Subcutaneous abdominal adipose tissue (tissue), 5 donors: Measurements from ENCODE around the gene RIMBP2.

Source experiments
- H3K27ac ChIP-seq: one replicate; pipeline ENCODE4 v1.7.0; 2013; ENCODE audit warnings: low read depth, mild to moderate bottlenecking, inconsistent platforms, low read length, moderate library complexity
- H3K27me3 ChIP-seq, 5 donors: one replicate each; pipeline ENCODE4 v1.7.0; 2013; ENCODE audit warnings: low read length in 5 of 5, inconsistent platforms in 1 of 5; ENCODE audit not compliant: control insufficient read depth in 5 of 5, insufficient read depth in 4 of 5
- H3K36me3 ChIP-seq, 5 donors: one replicate each; pipeline ENCODE4 v1.7.0; 2013; ENCODE audit warnings: low read length in 5 of 5; ENCODE audit not compliant: control insufficient read depth in 5 of 5, insufficient read depth in 5 of 5
- H3K4me1 ChIP-seq, 5 donors: one replicate each; pipeline ENCODE4 v1.7.0; 2013; ENCODE audit warnings: low read length in 5 of 5, mild to moderate bottlenecking in 3 of 5, moderate library complexity in 1 of 5; ENCODE audit not compliant: control insufficient read depth in 5 of 5, insufficient read depth in 5 of 5
- H3K4me3 ChIP-seq, 5 donors: one replicate each; pipeline ENCODE4 v1.7.0; 2013; ENCODE audit warnings: low read length in 5 of 5, low read depth in 1 of 5
- H3K9ac ChIP-seq, 5 donors: one replicate each; pipeline ENCODE4 v1.7.0; 2013; ENCODE audit warnings: low read length in 5 of 5, mild to moderate bottlenecking in 4 of 5, moderate library complexity in 3 of 5
- H3K9me3 ChIP-seq, 5 donors: one replicate each; pipeline ENCODE4 v1.7.0; 2013; ENCODE audit warnings: low read length in 5 of 5; ENCODE audit not compliant: control insufficient read depth in 5 of 5
- donor health status: healthy.
- donor health status: healthy.
- donor health status: healthy.
- donor health status: healthy.
- donor health status: healthy.

The RIMBP2 gene

GRCh38 chr12:130715150-130715997 lies 725 bp downstream of the RIMBP2 start:
- H3K4me1 ChIP-seq: peaks cover 3 to 30% (median 26%) of the 10 kb centered on the region in 5 donors
- H3K4me3 ChIP-seq: peak overlapping the region; percentile 4 to 46 (median 29)
- H3K9me3 ChIP-seq: peaks cover 0 to 8% (median 5%) of the 10 kb centered on the region in 5 donors
- H3K27ac ChIP-seq: no peak overlapping the region
- H3K27me3 ChIP-seq: peaks cover 23 to 51% (median 41%) of the 10 kb centered on the region in 5 donors
- no peaks in the 10 kb centered on the region for H3K36me3 ChIP-seq
- no peak overlapping the region for H3K9ac ChIP-seq

GRCh38 chr12:130714591-130715149 lies 1.4 kb downstream of the RIMBP2 start:
- H3K36me3 ChIP-seq: no peaks in the 10 kb centered on the region
- H3K27ac ChIP-seq: no peak overlapping the region
- H3K9ac ChIP-seq: no peak overlapping the region
- H3K9me3 ChIP-seq: peaks cover 0 to 8% (median 5%) of the 10 kb centered on the region in 5 donors
- peaks cover 3 to 30% (median 26%) of the 10 kb centered on the region in 5 donors for H3K4me1 ChIP-seq
- peak overlapping the region; percentile 29 to 62 (median 43) for H3K4me3 ChIP-seq
- H3K27me3 ChIP-seq: peaks cover 23 to 49% (median 43%) of the 10 kb centered on the region in 5 donors

- peak overlapping the region in 1 of 5 donors; percentile 51 for H3K9ac ChIP-seq
- H3K36me3 ChIP-seq: no peaks in the 10 kb centered on the region
- no peak overlapping the region for H3K27ac ChIP-seq
- peaks cover 0 to 8% (median 5%) of the 10 kb centered on the region in 5 donors for H3K9me3 ChIP-seq
- H3K27me3 ChIP-seq: peaks cover 19 to 46% (median 43%) of the 10 kb centered on the region in 5 donors
- peak overlapping the region; percentile 37 to 62 (median 47) for H3K4me3 ChIP-seq
- peaks cover 3 to 30% (median 26%) of the 10 kb centered on the region in 5 donors for H3K4me1 ChIP-seq
Measured at GRCh38 chr12:130714091-130714590, 2.0 kb downstream of the RIMBP2 start.

GRCh38 chr12:130713581-130713991 lies 2.5 kb downstream of the RIMBP2 start:
- H3K27me3 ChIP-seq: peaks cover 19 to 52% (median 45%) of the 10 kb centered on the region in 5 donors
- H3K4me3 ChIP-seq: peak overlapping the region; percentile 37 to 62 (median 47)
- H3K9me3 ChIP-seq: peaks cover 0 to 8% (median 5%) of the 10 kb centered on the region in 5 donors
- H3K27ac ChIP-seq: no peak overlapping the region
- H3K4me1 ChIP-seq: peaks cover 3 to 30% (median 26%) of the 10 kb centered on the region in 5 donors
- no peaks in the 10 kb centered on the region for H3K36me3 ChIP-seq
- H3K9ac ChIP-seq: peak overlapping the region in 1 of 5 donors; percentile 51

- Histone ChIP-seq H3K27ac (no peak overlapping the region), H3K9ac (no peak overlapping the region), H3K4me3 (no peak overlapping the region), H3K4me1 (peaks cover 3 to 30% (median 26%) of the 10 kb centered on the region in 5 donors), H3K27me3 (peaks cover 15 to 47% (median 40%) of the 10 kb centered on the region in 5 donors), H3K36me3 (no peaks in the 10 kb centered on the region), H3K9me3 (peaks cover 0 to 2% (median under 1%) of the 10 kb centered on the region in 5 donors)
Measured at GRCh38 chr12:130712346-130713065, 3.6 kb downstream of the RIMBP2 start.

- Histone ChIP-seq H3K4me1 (peaks cover 3 to 30% (median 26%) of the 10 kb centered on the region in 5 donors), H3K36me3 (no peaks in the 10 kb centered on the region), H3K4me3 (no peak overlapping the region), H3K9me3 (no peaks in the 10 kb centered on the region), H3K27me3 (peaks cover 11 to 45% (median 38%) of the 10 kb centered on the region in 5 donors), H3K9ac (no peak overlapping the region), H3K27ac (no peak overlapping the region)
Measured at GRCh38 chr12:130711756-130712155, 4.3 kb downstream of the RIMBP2 start.

- no peak overlapping the region for H3K4me3 ChIP-seq
- H3K4me1 ChIP-seq: peaks cover 3 to 23% (median 21%) of the 10 kb centered on the region in 5 donors
- no peak overlapping the region for H3K9ac ChIP-seq
Measured at GRCh38 chr12:130710733-130711080, 5.4 kb downstream of the RIMBP2 start.

GRCh38 chr12:130709971-130710732 lies 5.9 kb downstream of the RIMBP2 start:
- Histone ChIP-seq H3K9ac (no peak overlapping the region), H3K27me3 (peaks cover 5 to 32% (median 29%) of the 10 kb centered on the region in 5 donors)

More at GRCh38 chr12:130710733-130711080, 5.4 kb downstream of the RIMBP2 start:
- H3K27me3 ChIP-seq: peaks cover 7 to 36% (median 31%) of the 10 kb centered on the region in 5 donors
- H3K36me3 ChIP-seq: no peaks in the 10 kb centered on the region
- no peak overlapping the region for H3K27ac ChIP-seq
- H3K9me3 ChIP-seq: no peaks in the 10 kb centered on the region

More at GRCh38 chr12:130709971-130710732, 5.9 kb downstream of the RIMBP2 start:
- Histone ChIP-seq H3K4me1 (peaks cover 3 to 19% (median 17%) of the 10 kb centered on the region in 5 donors), H3K4me3 (no peak overlapping the region), H3K9me3 (no peaks in the 10 kb centered on the region), H3K27ac (no peak overlapping the region), H3K36me3 (no peaks in the 10 kb centered on the region)
